Measurements from ENCODE around the gene KRT25.

GRCh38 chr17:40801157-40801556 lies 46.0 kb upstream of the KRT25 start:
- TF ChIP-seq CTCF (conservative IDR thresholded peaks at IDR 0.05) (no peak), EZH2 (IDR thresholded peaks at IDR 0.05; ENCODE audit: low read depth) (no peak)
